GM12873 (cell line): ENCODE data around the gene HOXB3.

Experiments
- CTCF ChIP-seq: IDR thresholded peaks from 2 replicates; pipeline ENCODE4 v1.5.1; 2012; ENCODE audit warnings: low read depth, mild to moderate bottlenecking, moderate library complexity, low read length, control low read depth; ENCODE audit not compliant: insufficient read depth; ENCODE audit errors: missing control alignments

HOXB3 gene

GRCh38 chr17:48623583-48623982 is 33.5 kb upstream of the HOXB3 start:
- no peak for TF ChIP-seq CTCF

GRCh38 chr17:48622857-48623256 is 32.8 kb upstream of the HOXB3 start:
- no peak for TF ChIP-seq CTCF

- no peak for TF ChIP-seq CTCF
These were observed 31.7 kb upstream of the HOXB3 start for GRCh38 chr17:48621410-48622392.

GRCh38 chr17:48620461-48621139 is 30.6 kb upstream of the HOXB3 start:
- TF ChIP-seq CTCF, result no peak

- TF ChIP-seq CTCF, result no peak
These were observed 29.9 kb upstream of the HOXB3 start for GRCh38 chr17:48619826-48620449.

- TF ChIP-seq CTCF, result peak; percentile 90
These were observed 28.3 kb upstream of the HOXB3 start for GRCh38 chr17:48618256-48618896.
